ENCODE data around the gene PCED1A.

DNA sequence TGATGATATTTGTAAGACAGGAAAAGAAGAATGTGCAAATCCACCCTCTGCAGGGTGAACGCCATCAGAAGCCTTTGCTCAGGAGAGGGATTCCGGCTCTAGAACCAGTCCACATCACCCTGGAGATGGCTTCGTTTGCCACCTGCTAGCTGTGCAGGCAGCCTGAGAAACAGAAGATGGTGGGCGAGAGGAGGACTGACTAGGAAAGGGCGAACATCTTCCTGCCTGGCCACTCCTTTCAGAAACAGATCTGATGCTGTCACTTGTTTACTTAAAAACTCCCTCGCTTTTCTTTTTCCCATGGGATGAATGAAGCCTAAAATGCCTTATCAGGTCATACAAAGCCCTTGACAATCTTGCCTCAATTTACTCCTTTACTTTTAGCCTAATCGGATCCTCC lies 34.0 kb upstream of the PCED1A start:
- TF ChIP-seq, protein P1, sequence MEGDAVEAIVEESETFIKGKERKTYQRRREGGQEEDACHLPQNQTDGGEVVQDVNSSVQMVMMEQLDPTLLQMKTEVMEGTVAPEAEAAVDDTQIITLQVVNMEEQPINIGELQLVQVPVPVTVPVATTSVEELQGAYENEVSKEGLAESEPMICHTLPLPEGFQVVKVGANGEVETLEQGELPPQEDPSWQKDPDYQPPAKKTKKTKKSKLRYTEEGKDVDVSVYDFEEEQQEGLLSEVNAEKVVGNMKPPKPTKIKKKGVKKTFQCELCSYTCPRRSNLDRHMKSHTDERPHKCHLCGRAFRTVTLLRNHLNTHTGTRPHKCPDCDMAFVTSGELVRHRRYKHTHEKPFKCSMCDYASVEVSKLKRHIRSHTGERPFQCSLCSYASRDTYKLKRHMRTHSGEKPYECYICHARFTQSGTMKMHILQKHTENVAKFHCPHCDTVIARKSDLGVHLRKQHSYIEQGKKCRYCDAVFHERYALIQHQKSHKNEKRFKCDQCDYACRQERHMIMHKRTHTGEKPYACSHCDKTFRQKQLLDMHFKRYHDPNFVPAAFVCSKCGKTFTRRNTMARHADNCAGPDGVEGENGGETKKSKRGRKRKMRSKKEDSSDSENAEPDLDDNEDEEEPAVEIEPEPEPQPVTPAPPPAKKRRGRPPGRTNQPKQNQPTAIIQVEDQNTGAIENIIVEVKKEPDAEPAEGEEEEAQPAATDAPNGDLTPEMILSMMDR (IDR thresholded peaks at IDR 0.05) = no peak
- no peak for TF ChIP-seq POLR2A (IDR thresholded peaks at IDR 0.05)
- TF ChIP-seq POLR2AphosphoS5 (IDR thresholded peaks at IDR 0.05) = no peak

All from breast epithelium (tissue), 3 donors.